DND-41 (cell line): ENCODE measurements around the gene GALNT6.

ENCODE experiments used
- CTCF ChIP-seq: IDR thresholded peaks from 2 replicates; pipeline ENCODE4 v1.5.1; 2012; ENCODE audit warnings: borderline replicate concordance, low read length, moderate library complexity, mild to moderate bottlenecking; ENCODE audit not compliant: poor library complexity, severe bottlenecking; ENCODE audit errors: extremely low read depth
- EZH2 ChIP-seq: IDR thresholded peaks from 3 replicates; pipeline ENCODE4 v1.6.1; 2012; ENCODE audit warnings: borderline replicate concordance, low read depth, mild to moderate bottlenecking, moderate library complexity, low read length, inconsistent platforms; ENCODE audit not compliant: severe bottlenecking

- no peak for TF ChIP-seq CTCF
- TF ChIP-seq EZH2, result no peak
These were observed 22.3 kb downstream of the GALNT6 start for GRCh38 chr12:51368640-51369517.
